ENCODE results near the gene OPTC.

OPTC gene

GRCh38 chr1:203555076-203555475, 61.1 kb downstream of the OPTC start:
- Histone ChIP-seq H3K27ac (no peak overlapping the region), H3K9ac (ENCODE audit: insufficient read length) (no peak overlapping the region), H3K36me3 (ENCODE audit: insufficient read depth, low read length) (no peaks in the 10 kb centered on the region), H3K9me3 (ENCODE audit: low read depth, low read length) (no peaks in the 10 kb centered on the region), H3K4me3 (no peak overlapping the region)
- no peak for DNase-seq (ENCODE audit: low read depth, low spot score)
- no peak for TF ChIP-seq EZH2 (IDR thresholded peaks at IDR 0.05)
- no peak for TF ChIP-seq FOXP2 (optimal IDR thresholded peaks at IDR 0.05; ENCODE audit: control extremely low read depth, extremely low read length, insufficient read depth)
- no peak for TF ChIP-seq POLR2AphosphoS5 (IDR thresholded peaks at IDR 0.05; ENCODE audit: borderline replicate concordance, low read depth, low read length)

DNA sequence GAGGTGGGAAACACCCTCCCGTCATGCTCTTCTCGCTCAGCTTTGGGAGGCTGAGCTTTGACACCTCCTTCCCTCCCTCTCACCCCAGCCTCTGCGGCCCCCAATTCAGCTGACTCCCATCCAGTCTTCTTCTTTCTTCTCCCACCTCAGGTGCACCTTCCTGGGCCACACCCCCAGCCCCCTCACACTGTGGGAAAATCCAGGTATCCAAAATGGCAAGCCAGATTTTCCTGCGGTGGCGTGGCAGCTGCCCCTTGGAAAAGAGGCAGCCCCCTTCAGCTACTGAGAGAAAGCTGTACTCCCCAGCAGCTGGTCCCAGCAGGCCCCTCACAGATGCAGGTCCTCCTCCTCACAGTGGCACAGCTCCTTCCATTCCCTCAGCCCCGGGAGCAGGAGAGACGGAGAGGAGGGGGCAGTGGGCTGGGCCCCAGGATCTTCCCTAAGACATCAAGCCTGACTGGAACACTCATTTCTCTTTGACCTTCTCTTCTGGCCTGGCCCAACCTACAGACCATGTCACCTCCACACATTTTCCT, 61.6 kb downstream of the OPTC start:
- no peaks in the 10 kb centered on the region for H3K9me3 ChIP-seq (ENCODE audit: low read depth, low read length)
- no peaks in the 10 kb centered on the region for H3K36me3 ChIP-seq (ENCODE audit: insufficient read depth, low read length)
- H3K4me3 ChIP-seq: no peak overlapping the region
- TF ChIP-seq EZH2 (IDR thresholded peaks at IDR 0.05) (no peak), POLR2AphosphoS5 (IDR thresholded peaks at IDR 0.05; ENCODE audit: borderline replicate concordance, low read depth, low read length) (no peak), FOXP2 (optimal IDR thresholded peaks at IDR 0.05; ENCODE audit: control extremely low read depth, extremely low read length, insufficient read depth) (no peak)
- no peak overlapping the region for H3K9ac ChIP-seq (ENCODE audit: insufficient read length)
- DNase-seq (ENCODE audit: low read depth, low spot score): no peak
- H3K27ac ChIP-seq: no peak overlapping the region

- no peak for TF ChIP-seq EZH2 (IDR thresholded peaks at IDR 0.05)
- TF ChIP-seq POLR2AphosphoS5 (IDR thresholded peaks at IDR 0.05; ENCODE audit: borderline replicate concordance, low read depth, low read length): no peak
- TF ChIP-seq FOXP2 (optimal IDR thresholded peaks at IDR 0.05; ENCODE audit: control extremely low read depth, extremely low read length, insufficient read depth): no peak
- Histone ChIP-seq H3K4me3 (peak overlapping the region; percentile 22; the same call in 1 of the 2 replicates), H3K9me3 (ENCODE audit: low read depth, low read length) (no peaks in the 10 kb centered on the region), H3K9ac (ENCODE audit: insufficient read length) (peak overlapping the region; percentile 32), H3K27ac (0 out of 2 replicates have a peak overlapping the region, but pooled peaks have one; percentile 13), H3K36me3 (ENCODE audit: insufficient read depth, low read length) (no peaks in the 10 kb centered on the region)
- no peak for DNase-seq (ENCODE audit: low read depth, low spot score)
These were observed 62.3 kb downstream of the OPTC start for GRCh38 chr1:203556047-203556851.

DNA sequence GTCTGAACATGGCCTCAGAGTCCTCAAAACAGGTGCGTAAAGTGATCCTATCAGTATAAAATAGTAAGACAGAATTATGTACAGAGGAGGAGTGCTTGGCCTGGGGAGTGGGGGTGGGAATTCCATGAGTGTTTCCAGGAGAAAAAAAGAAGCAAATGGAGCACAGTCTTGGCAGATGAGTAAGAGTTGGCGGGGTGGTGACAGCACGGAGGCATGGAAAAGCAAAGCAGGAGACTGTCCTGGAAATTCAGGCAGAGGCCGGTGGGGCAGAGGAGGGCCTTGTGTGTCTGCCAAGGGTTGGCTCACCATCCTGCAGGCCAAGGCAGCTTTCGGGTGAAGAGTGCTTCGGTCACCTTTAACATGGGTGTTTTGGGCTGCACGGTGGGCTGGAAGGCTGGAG, 63.4 kb downstream of the OPTC start:
- no peak overlapping the region for H3K9ac ChIP-seq (ENCODE audit: insufficient read length)
- no peaks in the 10 kb centered on the region for H3K36me3 ChIP-seq (ENCODE audit: insufficient read depth, low read length)
- no peak overlapping the region for H3K4me3 ChIP-seq
- no peaks in the 10 kb centered on the region for H3K9me3 ChIP-seq (ENCODE audit: low read depth, low read length)
- TF ChIP-seq EZH2 (IDR thresholded peaks at IDR 0.05) (no peak), FOXP2 (optimal IDR thresholded peaks at IDR 0.05; ENCODE audit: control extremely low read depth, extremely low read length, insufficient read depth) (no peak), POLR2AphosphoS5 (IDR thresholded peaks at IDR 0.05; ENCODE audit: borderline replicate concordance, low read depth, low read length) (no peak)
- H3K27ac ChIP-seq: no peak overlapping the region
- no peak for DNase-seq (ENCODE audit: low read depth, low spot score)

DNA sequence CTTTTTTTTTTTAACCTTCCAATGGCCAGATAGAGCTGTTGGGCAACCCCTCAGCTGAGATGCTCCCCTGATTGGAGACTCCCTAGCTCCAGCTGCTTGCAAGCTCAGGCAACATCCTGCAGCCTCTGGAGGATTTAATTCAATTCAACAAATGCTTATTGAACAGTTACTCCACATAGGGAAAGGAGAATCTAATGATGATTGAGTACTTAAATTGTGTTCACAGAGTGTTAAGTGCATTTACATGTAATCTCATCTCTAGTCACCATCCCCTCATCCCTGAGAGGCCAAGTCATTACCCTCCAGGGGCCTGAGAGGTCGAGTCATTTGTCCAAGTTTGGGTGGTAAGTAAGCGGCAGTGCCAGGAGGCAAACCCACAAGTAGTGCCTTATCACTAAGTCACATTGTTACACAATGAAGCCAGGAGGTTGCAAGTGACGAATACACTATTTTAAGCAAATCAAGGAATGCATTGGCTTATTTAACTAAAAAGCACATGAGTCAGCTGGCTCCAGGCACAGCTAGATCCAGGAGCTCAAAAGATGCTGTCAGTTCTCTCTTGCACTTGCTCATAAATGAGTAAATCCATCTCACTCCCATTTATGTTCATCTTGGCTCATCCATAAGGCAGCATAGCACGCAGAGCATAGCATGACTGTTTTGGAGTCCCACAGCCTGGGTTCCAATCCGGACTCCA, 64.3 kb downstream of the OPTC start:
- H3K9me3 ChIP-seq (ENCODE audit: low read depth, low read length): no peaks in the 10 kb centered on the region
- no peak for TF ChIP-seq POLR2AphosphoS5 (IDR thresholded peaks at IDR 0.05; ENCODE audit: borderline replicate concordance, low read depth, low read length)
- no peak for TF ChIP-seq EZH2 (IDR thresholded peaks at IDR 0.05)
- no peak for TF ChIP-seq FOXP2 (optimal IDR thresholded peaks at IDR 0.05; ENCODE audit: control extremely low read depth, extremely low read length, insufficient read depth)
- no peak overlapping the region for H3K4me3 ChIP-seq
- no peak overlapping the region for H3K9ac ChIP-seq (ENCODE audit: insufficient read length)
- no peak for DNase-seq (ENCODE audit: low read depth, low spot score)
- no peak overlapping the region for H3K27ac ChIP-seq
- no peaks in the 10 kb centered on the region for H3K36me3 ChIP-seq (ENCODE audit: insufficient read depth, low read length)

Measured in SK-N-MC (cell line).